HG03025 (cell line): ENCODE data around the gene DIPK2A.

ENCODE experiments used
- ATAC-seq: cut with Tn5 transposase; IDR thresholded peaks from one replicate; pipeline ENCODE4 v1.9.1; 2021; ENCODE audit warnings: mild to moderate bottlenecking, moderate library complexity; ENCODE audit not compliant: unreplicated experiment, low FRiP score

DIPK2A gene

GRCh38 chr3:143971359-143972154, at the start of gene DIPK2A:
TSS of gene DIPK2A (plus strand) at chr3:143971823. CDS start at chr3:143972333, 510 bp downstream.
- peak; percentile 58 for ATAC-seq

DNA sequence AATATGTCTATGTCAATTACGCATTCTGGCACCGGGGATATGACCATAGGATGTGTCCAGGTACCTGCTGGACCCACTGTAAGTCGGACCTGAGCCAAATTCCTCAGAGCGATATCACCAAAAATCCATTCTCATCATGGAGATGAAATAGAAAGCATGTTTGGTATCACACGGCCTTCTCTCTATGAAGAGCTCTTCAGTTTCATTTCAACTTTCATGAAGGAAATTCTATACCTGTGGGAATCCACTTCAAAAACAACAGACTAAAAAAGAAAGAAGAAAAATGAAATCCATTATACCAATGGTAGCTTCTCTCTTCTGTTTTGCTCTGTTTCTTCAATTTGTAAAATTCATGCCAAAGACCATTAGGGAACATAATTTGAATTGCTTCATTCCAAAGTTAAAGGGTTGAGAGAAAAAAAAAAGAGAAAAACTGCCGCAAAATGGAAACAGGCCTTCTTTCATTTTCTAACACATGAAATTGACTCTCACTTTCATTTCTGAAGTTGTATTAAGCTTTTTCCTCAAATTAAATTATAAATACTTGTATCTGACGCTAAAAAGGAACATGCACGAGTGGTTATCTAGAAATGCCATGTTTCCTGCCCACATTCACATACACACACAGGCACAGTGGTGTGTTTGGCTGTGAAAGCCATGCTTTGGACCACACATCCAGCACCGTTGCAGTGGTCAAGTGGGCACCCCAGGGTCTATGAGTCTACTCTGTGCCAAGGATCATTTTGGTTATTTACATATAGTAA, 46.9 kb upstream of the DIPK2A start:
- peak; percentile 77 for ATAC-seq

DNA sequence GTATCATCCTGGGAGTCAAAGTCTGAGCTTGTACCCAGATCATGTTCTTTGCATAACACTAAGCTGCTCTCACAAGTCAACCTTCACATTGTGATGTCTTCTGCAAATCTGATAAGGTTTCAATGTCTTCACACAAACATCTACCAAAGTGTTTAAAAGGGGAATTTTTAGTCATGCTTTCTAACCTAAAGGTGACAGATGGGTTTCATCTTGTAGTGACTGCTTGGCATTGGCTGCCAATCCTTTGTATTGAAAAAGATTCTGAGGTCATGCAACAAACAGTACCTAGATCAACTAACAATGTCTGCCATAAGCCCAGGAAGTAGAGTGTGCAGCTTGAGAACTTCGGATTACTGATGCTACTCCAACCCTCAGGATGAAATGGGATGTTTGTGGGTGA, 43.6 kb upstream of the DIPK2A start:
- ATAC-seq, result no peak

DNA sequence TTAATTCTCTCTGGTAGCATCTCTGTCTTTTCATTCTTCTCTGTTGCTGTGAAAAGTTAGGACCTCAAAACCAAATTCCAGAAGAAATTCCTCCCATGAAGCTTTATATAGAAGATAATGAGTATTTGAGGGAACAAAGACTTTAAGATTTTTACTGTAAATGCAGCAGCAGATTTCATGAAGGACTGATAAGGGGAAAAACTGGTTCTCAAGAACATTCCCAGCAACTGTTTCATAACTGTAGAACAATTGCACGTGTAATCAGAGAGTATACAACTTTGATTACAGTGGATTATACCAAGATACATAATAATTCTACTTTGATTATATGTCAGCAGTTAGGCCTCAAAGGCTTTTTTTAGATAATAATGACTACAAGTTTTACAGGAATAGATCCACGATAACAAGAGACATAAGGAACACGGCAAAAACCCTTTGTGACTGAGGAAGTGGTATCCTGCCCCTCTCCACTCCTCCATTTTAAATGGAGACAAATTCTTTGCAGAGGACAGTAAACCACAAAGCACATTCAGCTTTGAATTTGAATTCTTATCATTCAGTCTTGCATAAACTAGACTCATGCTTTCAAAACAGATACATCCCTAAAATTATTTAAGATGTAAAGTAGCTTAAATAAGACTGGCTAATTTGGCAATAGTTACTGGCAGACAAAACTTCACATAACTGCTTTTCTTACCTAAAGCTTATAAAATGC, 42.9 kb upstream of the DIPK2A start:
- no peak for ATAC-seq

- no peak for ATAC-seq
Observed at GRCh38 chr3:143934791-143935190, 36.8 kb upstream of the DIPK2A start.

- no peak for ATAC-seq
Observed at GRCh38 chr3:143935678-143936077, 35.9 kb upstream of the DIPK2A start.

GRCh38 chr3:143950810-143951209, 20.8 kb upstream of the DIPK2A start:
- no peak for ATAC-seq

- peak; percentile 51 for ATAC-seq
Observed at GRCh38 chr3:143951351-143951971, 20.2 kb upstream of the DIPK2A start.

DNA sequence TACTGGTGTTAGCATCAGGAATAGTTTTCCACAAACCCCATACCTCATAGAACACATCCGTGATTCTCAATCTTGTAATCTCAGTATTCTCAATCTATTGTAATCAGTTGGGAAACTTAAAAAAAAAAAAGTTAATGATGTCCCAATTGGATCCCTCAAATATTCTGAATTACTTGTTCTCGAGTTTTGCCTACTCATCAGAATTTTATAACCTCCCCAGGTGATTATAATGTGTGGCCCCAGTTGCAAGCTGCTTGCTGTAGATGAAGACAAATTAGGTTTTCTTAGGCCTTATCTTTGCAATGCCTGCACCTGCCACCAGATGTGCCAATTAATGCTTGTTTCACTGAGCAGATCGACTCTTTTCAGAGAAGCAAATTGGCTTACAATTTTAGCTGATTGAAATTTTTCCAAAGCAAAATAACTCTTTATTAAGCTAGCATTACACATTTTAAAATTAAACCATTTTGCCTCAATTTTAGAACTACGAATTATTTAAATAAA, 19.0 kb upstream of the DIPK2A start:
- no peak for ATAC-seq

DNA sequence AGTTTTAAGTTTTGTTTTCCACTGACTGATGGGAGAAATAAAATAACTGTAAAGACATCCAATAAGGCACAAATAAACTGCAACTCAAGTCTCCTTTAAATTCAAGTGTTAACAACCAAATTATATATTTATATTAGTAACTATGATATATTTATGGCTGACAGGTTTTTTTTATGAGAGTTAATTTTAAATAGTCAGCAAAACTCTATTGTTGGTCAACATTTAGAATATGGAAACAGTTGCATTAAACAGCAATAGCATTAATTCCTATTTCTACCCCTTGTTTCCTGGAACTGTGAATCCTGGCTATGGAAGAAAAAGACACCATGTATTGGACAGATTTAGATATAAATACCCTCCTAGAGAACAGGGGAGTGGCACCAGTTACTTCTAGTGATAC, 16.5 kb upstream of the DIPK2A start:
- ATAC-seq, result no peak

DNA sequence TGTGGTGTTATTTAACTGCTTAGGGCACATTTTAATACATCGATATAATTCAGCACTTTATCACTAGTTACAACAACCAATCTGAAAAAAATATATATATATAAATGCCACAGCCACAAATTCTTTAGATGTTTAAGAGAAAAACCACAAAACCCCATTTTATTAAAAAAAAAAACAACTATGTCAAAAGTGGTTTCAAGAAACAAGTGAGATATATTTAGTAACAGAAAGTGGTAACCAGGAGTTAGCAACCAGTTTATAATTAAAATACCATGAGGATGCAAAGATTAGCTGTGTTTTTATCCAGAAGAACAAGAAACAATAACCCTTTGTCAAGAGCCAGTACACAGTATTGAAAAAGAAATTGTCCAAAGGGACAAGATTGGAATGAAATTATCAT, 14.8 kb upstream of the DIPK2A start:
- no peak for ATAC-seq

- ATAC-seq, result no peak
Observed at GRCh38 chr3:143957453-143957852, 14.2 kb upstream of the DIPK2A start.

DNA sequence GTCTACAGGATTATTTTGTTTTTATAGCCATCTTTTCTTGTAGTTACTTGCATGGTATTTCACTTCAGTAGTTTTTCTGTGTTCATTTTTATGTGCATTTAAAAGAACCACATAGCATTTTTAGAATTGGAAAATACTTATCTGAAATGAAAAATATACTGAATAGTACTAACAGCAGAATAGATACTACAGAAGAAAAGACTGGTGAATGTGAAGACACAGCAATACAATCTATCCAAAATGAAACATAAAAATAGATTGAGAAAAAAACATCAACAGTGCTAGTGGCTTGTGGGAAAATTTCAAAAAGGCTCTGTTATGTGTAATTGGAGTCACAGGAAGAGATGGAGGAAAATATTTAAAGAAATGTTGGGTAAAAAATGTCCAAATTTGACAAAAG, 12.7 kb upstream of the DIPK2A start:
- no peak for ATAC-seq

- no peak for ATAC-seq
Observed at GRCh38 chr3:143961342-143961741, 10.3 kb upstream of the DIPK2A start.

- no peak for ATAC-seq
Observed at GRCh38 chr3:143963946-143964345, 7.7 kb upstream of the DIPK2A start.

- peak; percentile 6 for ATAC-seq
Observed at GRCh38 chr3:143970773-143971358, 757 bp upstream of the DIPK2A start.

DNA sequence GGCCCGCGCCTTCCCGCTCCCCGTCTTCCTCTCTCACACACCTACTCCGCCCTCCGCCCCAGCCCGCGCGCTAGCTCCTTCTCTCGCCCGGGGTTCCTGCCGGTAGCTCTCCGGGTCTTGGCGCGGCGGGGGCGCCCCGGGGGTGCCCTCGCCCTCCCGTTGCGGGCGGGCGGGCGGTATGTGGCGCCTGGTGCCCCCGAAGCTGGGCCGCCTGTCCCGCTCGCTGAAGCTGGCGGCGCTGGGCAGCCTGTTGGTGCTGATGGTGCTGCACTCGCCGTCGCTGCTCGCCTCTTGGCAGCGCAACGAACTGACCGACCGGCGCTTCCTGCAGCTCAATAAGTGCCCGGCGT, 507 bp downstream of the DIPK2A start:
- ATAC-seq, result no peak

GRCh38 chr3:143972505-143973258, 1.1 kb downstream of the DIPK2A start:
- peak; percentile 31 for ATAC-seq

- peak; percentile 30 for ATAC-seq
Observed at GRCh38 chr3:143973259-143974021, 1.8 kb downstream of the DIPK2A start.
